ENCODE measurements around the gene PIR. TPM values are rescaled to one million over a fixed set of nuclear protein-coding genes. Genes with fewer than 3 reads are reported as not detected.

PIR gene
- total and polyA plus RNA-seq, 7 donors = 4.5 to 22.1 (median 11.6) TPM

- intact Hi-C loops (cut with DNase I) = loop anchor here (5.0 to 10.0 kb wide), 2 partner anchors 159 to 342 kb away; partner anchors contain the start of gene PIR
- no peaks in the 10 kb centered on the region for H3K9me3 ChIP-seq
- WGBS, 2 donors = 0 to 1% methylated on average over 72 of the region's 72 CpGs
- H3K36me3 ChIP-seq = peaks cover 0 to 10% (median 0%) of the 10 kb centered on the region in 4 donors
- peak within 1 kb of the TSS; percentile 78 to 86 (median 82) for H3K27ac ChIP-seq
- TF ChIP-seq CTCF (IDR thresholded peaks at IDR 0.05) (no peak), EP300 (IDR thresholded peaks at IDR 0.05) (peak in 1 of 4 donors; percentile 37), POLR2A (IDR thresholded peaks at IDR 0.05) (peak; percentile 79 to 88), POLR2AphosphoS5 (IDR thresholded peaks at IDR 0.05) (peak; percentile 92 to 96 (median 94))
- DNase-seq = peak; percentile 98
- H3K4me1 ChIP-seq = peaks cover 0 to 5% (median 0%) of the 10 kb centered on the region in 4 donors
- peak within 1 kb of the TSS; percentile 70 to 78 (median 73) for H3K4me3 ChIP-seq
- H3K27me3 ChIP-seq = no peaks in the 10 kb centered on the region
Measured at GRCh38 chrX:15335135-15336022, 157.8 kb downstream of the PIR start, which contains the start of gene PIGA. PIGA (minus strand) TSS chrX:15335523; CDS start chrX:15331930, 3,593 bp downstream.

Other genes with a start within 250 kb of the PIR start
- gene ASB9, start 223.2 kb downstream of the PIR start, total RNA-seq = 1 to 10 TPM; 1.1 to 3.0 (median 2.5) TPM
- 1 to 10 TPM; 1.2 to 3.7 (median 3.7) TPM for gene ASB9, start 223.2 kb downstream of the PIR start, polyA plus RNA-seq
- gene ASB11, start 177.7 kb downstream of the PIR start, total RNA-seq = not detected
- under 1 TPM in 2 of 3 donors, not detected in 1; 0.16 to 0.60 TPM for gene ASB11, start 177.7 kb downstream of the PIR start, polyA plus RNA-seq
- 1 to 10 TPM; 3.9 to 8.0 (median 6.1) TPM for gene PIGA, start 157.8 kb downstream of the PIR start, total RNA-seq
- gene PIGA, start 157.8 kb downstream of the PIR start, polyA plus RNA-seq = 1 to 10 TPM; 8.0 to 9.5 (median 9.0) TPM
- 10 to 100 TPM in 1 of 4 donors, 1 to 10 TPM in 1, under 1 TPM in 2; 0.81 to 11.4 (median 4.8) TPM for gene VEGFD, start 108.9 kb downstream of the PIR start, total RNA-seq
- 1 to 10 TPM in 1 of 3 donors, under 1 TPM in 1, not detected in 1; 0.41 to 4.8 TPM for gene VEGFD, start 108.9 kb downstream of the PIR start, polyA plus RNA-seq
- gene BMX, start 7.5 kb upstream of the PIR start, total RNA-seq = 1 to 10 TPM in 3 of 4 donors, under 1 TPM in 1; 0.68 to 3.0 (median 2.1) TPM
- gene BMX, start 7.5 kb upstream of the PIR start, polyA plus RNA-seq = 1 to 10 TPM; 1.4 to 4.8 (median 2.9) TPM
- gene ACE2, start 107.6 kb upstream of the PIR start, total RNA-seq = 1 to 10 TPM in 1 of 4 donors, under 1 TPM in 1, not detected in 2; 0.33 to 2.1 TPM
- 10 to 100 TPM in 1 of 3 donors, 1 to 10 TPM in 2; 4.2 to 12.8 (median 4.6) TPM for gene ACE2, start 107.6 kb upstream of the PIR start, polyA plus RNA-seq
- under 1 TPM in 1 of 4 donors, not detected in 3; 0.33 TPM for gene CLTRN, start 171.5 kb upstream of the PIR start, total RNA-seq
- gene CLTRN, start 171.5 kb upstream of the PIR start, polyA plus RNA-seq = under 1 TPM in 2 of 3 donors, not detected in 1; 0.12 to 0.60 TPM
- gene CA5B, start 244.9 kb upstream of the PIR start, total RNA-seq = 1 to 10 TPM; 3.9 to 8.6 (median 7.1) TPM
- 1 to 10 TPM in 2 of 3 donors, under 1 TPM in 1; 0.46 to 3.4 (median 1.8) TPM for gene CA5B, start 244.9 kb upstream of the PIR start, polyA plus RNA-seq